Natural killer cell (primary cell): ENCODE results near the gene SLC6A3. TPM values are rescaled to one million over a fixed set of nuclear protein-coding genes. Genes with fewer than 3 reads are reported as not detected.
"Not testable (repeated sequence)": the region's sequence is repeated elsewhere in the genome, so short reads cannot be mapped to it uniquely, and the experiment has no call there.

ENCODE experiments used
- ATAC-seq, 3 donors: fragments of 150-1000 bp in 2 of 3; fragments of 200-7000 bp in 1 of 3; cut with Tn5 transposase; 1 replicate in 1 of 3; 2 replicates in 2 of 3; pipeline ENCODE4 v1.10.0; 2021; ENCODE audit warnings: mild to moderate bottlenecking in 2 of 3, moderate library complexity in 2 of 3
- DNase-seq, 2 donors: peaks; one replicate each; pipeline versions ENCODE4 v3.0.0 to v3.0.0-alpha.2; 2013 to 2021; ENCODE audit warnings: mixed read lengths in 1 of 2
- H3K27ac ChIP-seq: one replicate; pipeline ENCODE4 v1.5.1; 2013; ENCODE audit warnings: mild to moderate bottlenecking, low read length
- H3K27me3 ChIP-seq: one replicate; pipeline ENCODE4 v1.6.1; 2013; ENCODE audit warnings: low read length; ENCODE audit not compliant: control insufficient read depth, insufficient read depth
- H3K36me3 ChIP-seq: one replicate; pipeline ENCODE4 v1.6.1; 2013; ENCODE audit warnings: low read length; ENCODE audit not compliant: control insufficient read depth, insufficient read depth
- H3K4me1 ChIP-seq: one replicate; pipeline ENCODE4 v1.6.1; 2013; ENCODE audit warnings: low read length; ENCODE audit not compliant: control insufficient read depth, insufficient read depth
- H3K4me3 ChIP-seq: one replicate; pipeline ENCODE4 v1.5.1; 2013; ENCODE audit warnings: low read length
- H3K9me3 ChIP-seq: one replicate; pipeline ENCODE4 v1.6.1; 2013; ENCODE audit warnings: low read length; ENCODE audit not compliant: control insufficient read depth, insufficient read depth
- H3K27ac Mint-ChIP-seq, 2 donors: one replicate each; pipeline ENCODE4 v1.8.0; 2022; ENCODE audit warnings: mild to moderate bottlenecking in 2 of 2, mixed read lengths in 2 of 2, moderate library complexity in 1 of 2
- H3K27me3 Mint-ChIP-seq, 2 donors: one replicate each; pipeline ENCODE4 v1.8.0; 2022; ENCODE audit warnings: low read depth in 2 of 2, mixed read lengths in 2 of 2
- H3K36me3 Mint-ChIP-seq: one replicate; pipeline ENCODE4 v1.8.0; 2022; ENCODE audit warnings: mixed read lengths
- H3K4me1 Mint-ChIP-seq, 2 donors: one replicate each; pipeline ENCODE4 v1.8.0; 2022; ENCODE audit warnings: mixed read lengths in 2 of 2
- H3K4me3 Mint-ChIP-seq: one replicate; pipeline ENCODE4 v1.8.0; 2022; ENCODE audit warnings: mild to moderate bottlenecking, moderate library complexity, mixed read lengths
- H3K9me3 Mint-ChIP-seq, 2 donors: one replicate each; pipeline ENCODE4 v1.8.0; 2022; ENCODE audit warnings: mixed read lengths in 2 of 2
- CTCF ChIP-seq: fragments of 200-600 bp; IDR thresholded peaks from one replicate; pipeline ENCODE4 v1.8.0; 2022; ENCODE audit warnings: antibody characterized with exemption
- WGBS: methylation state at CpG from one replicate; pipeline ENCODE4 v1.1.7; 2013; ENCODE audit warnings: missing lambda C conversion rate; ENCODE audit not compliant: insufficient coverage; 5-methylcytosine and 5-hydroxymethylcytosine counted together
- intact Hi-C: fragments of 100-400 bp; cut with micrococcal nuclease; formaldehyde crosslinking; loops from one replicate; pipeline ENCODE4 v1.14.2; 2022
- total RNA-seq, 4 donors: library from RNA; stranded (reverse); fragments of 120-200 nt in 1 of 4; gene quantifications; one replicate each; pipeline versions ENCODE4 v1.2.3 to v1.2.4, GENCODE V29; 2013 to 2022

The SLC6A3 gene
- total RNA-seq, 3 donors from 2014 or later (not counting 1 experiment from before 2014, with no cell fraction given): not detected

GRCh38 chr5:1363581-1363980 lies 81.7 kb downstream of the SLC6A3 start:
- Mint-ChIP-seq H3K4me3 (no peak overlapping the region), H3K4me1 (no peaks in the 10 kb centered on the region), H3K9me3 (no peaks in the 10 kb centered on the region), H3K36me3 (no peaks in the 10 kb centered on the region), H3K27ac (no peak overlapping the region), H3K27me3 (peaks cover 15 to 16% of the 10 kb centered on the region in 2 donors)
- no peak overlapping the region for H3K27ac ChIP-seq
- no peak overlapping the region for H3K4me3 ChIP-seq
- H3K4me1 ChIP-seq: no peaks in the 10 kb centered on the region
- H3K9me3 ChIP-seq: no peaks in the 10 kb centered on the region
- TF ChIP-seq CTCF: no peak
- ATAC-seq: no peak
- intact Hi-C loops: no loop called here
- no peak for DNase-seq
- H3K27me3 ChIP-seq: peaks cover 5% of the 10 kb centered on the region
- 81% methylated on average over 16 of the region's 16 CpGs for WGBS
- no peaks in the 10 kb centered on the region for H3K36me3 ChIP-seq

- H3K9me3 Mint-ChIP-seq: no peaks in the 10 kb centered on the region
- no peaks in the 10 kb centered on the region for H3K4me1 Mint-ChIP-seq
- no peak overlapping the region for H3K4me3 Mint-ChIP-seq
- H3K4me1 ChIP-seq: no peaks in the 10 kb centered on the region
- no peaks in the 10 kb centered on the region for H3K36me3 Mint-ChIP-seq
- TF ChIP-seq CTCF: no peak
- no peak overlapping the region for H3K27ac Mint-ChIP-seq
- peaks cover 15 to 18% of the 10 kb centered on the region in 2 donors for H3K27me3 Mint-ChIP-seq
- no peak overlapping the region for H3K4me3 ChIP-seq
- no peaks in the 10 kb centered on the region for H3K36me3 ChIP-seq
- intact Hi-C loops: no loop called here
- no peaks in the 10 kb centered on the region for H3K9me3 ChIP-seq
- no peak overlapping the region for H3K27ac ChIP-seq
- peaks cover 5% of the 10 kb centered on the region for H3K27me3 ChIP-seq
- DNase-seq (no peak), ATAC-seq (no peak)
- WGBS: 56% methylated on average over 6 of the region's 6 CpGs
These were observed 82.1 kb downstream of the SLC6A3 start for GRCh38 chr5:1363160-1363559.

- intact Hi-C loops: no loop called here
- Mint-ChIP-seq H3K36me3 (no peaks in the 10 kb centered on the region), H3K4me1 (no peaks in the 10 kb centered on the region), H3K27me3 (peaks cover 15 to 16% of the 10 kb centered on the region in 2 donors), H3K27ac (no peak overlapping the region), H3K4me3 (no peak overlapping the region), H3K9me3 (no peaks in the 10 kb centered on the region)
- DNase-seq (no peak), ATAC-seq (no peak)
- Histone ChIP-seq H3K36me3 (no peaks in the 10 kb centered on the region), H3K27ac (no peak overlapping the region), H3K4me3 (no peak overlapping the region), H3K4me1 (no peaks in the 10 kb centered on the region), H3K9me3 (no peaks in the 10 kb centered on the region), H3K27me3 (peaks cover 5% of the 10 kb centered on the region)
- TF ChIP-seq CTCF: no peak
- WGBS: 88% methylated on average over 29 of the region's 29 CpGs
These were observed 82.8 kb downstream of the SLC6A3 start for GRCh38 chr5:1362242-1363015.

GRCh38 chr5:1360861-1361260 lies 84.4 kb downstream of the SLC6A3 start:
- no peak for DNase-seq
- Mint-ChIP-seq H3K4me1 (no peaks in the 10 kb centered on the region), H3K4me3 (no peak overlapping the region), H3K27me3 (peaks cover 13 to 15% of the 10 kb centered on the region in 2 donors), H3K36me3 (no peaks in the 10 kb centered on the region), H3K27ac (no peak overlapping the region), H3K9me3 (no peaks in the 10 kb centered on the region)
- intact Hi-C loops: no loop called here
- peaks cover 3% of the 10 kb centered on the region for H3K27me3 ChIP-seq
- H3K4me1 ChIP-seq: no peaks in the 10 kb centered on the region
- no peak overlapping the region for H3K4me3 ChIP-seq
- no peak for TF ChIP-seq CTCF
- ATAC-seq: no peak
- no peak overlapping the region for H3K27ac ChIP-seq
- 75% methylated on average over 4 of the region's 4 CpGs for WGBS
- no peaks in the 10 kb centered on the region for H3K9me3 ChIP-seq
- no peaks in the 10 kb centered on the region for H3K36me3 ChIP-seq

- H3K4me3 ChIP-seq, H3K27ac ChIP-seq, H3K36me3 Mint-ChIP-seq, H3K4me3 Mint-ChIP-seq, H3K4me1 Mint-ChIP-seq, H3K27ac Mint-ChIP-seq, H3K9me3 ChIP-seq, H3K36me3 ChIP-seq, DNase-seq, intact Hi-C loops, H3K9me3 Mint-ChIP-seq, ATAC-seq, H3K4me1 ChIP-seq, H3K27me3 ChIP-seq: not testable (repeated sequence)
- peaks cover 13 to 15% of the 10 kb centered on the region in 2 donors for H3K27me3 Mint-ChIP-seq
- WGBS: 86% methylated on average over 7 of the region's 7 CpGs
These were observed 84.9 kb downstream of the SLC6A3 start for GRCh38 chr5:1360367-1360766.
